Kidney epithelial cell (primary cell): Measurements from ENCODE around the gene MUC12. TPM values are rescaled to one million over a fixed set of nuclear protein-coding genes. Genes with fewer than 3 reads are reported as not detected.
"Not testable (repeated sequence)": the region's sequence is repeated elsewhere in the genome, so short reads cannot be mapped to it uniquely, and the experiment has no call there.

Experiments used
- DNase-seq: peaks from one replicate; pipeline ENCODE4 v3.0.0-alpha.2; 2010; ENCODE audit warnings: low read depth
- H3K27me3 ChIP-seq: 2 replicates; pipeline ENCODE4 v1.6.0; 2011; ENCODE audit warnings: low read length; ENCODE audit not compliant: control insufficient read depth, insufficient read depth
- H3K36me3 ChIP-seq: 2 replicates; pipeline ENCODE4 v1.5.1; 2011; ENCODE audit warnings: low read length; ENCODE audit not compliant: control insufficient read depth, insufficient read depth
- H3K4me3 ChIP-seq: 2 replicates; pipeline ENCODE4 v1.5.1; 2011; ENCODE audit warnings: low read depth, mild to moderate bottlenecking, control low read depth, low read length
- CTCF ChIP-seq: IDR thresholded peaks from 2 replicates; pipeline ENCODE4 v1.5.1; 2011; ENCODE audit warnings: mild to moderate bottlenecking, moderate library complexity, low read length, control low read depth, inconsistent platforms; ENCODE audit not compliant: insufficient read depth, poor library complexity, severe bottlenecking
- total RNA-seq: library from RNA; depleted of rRNA; stranded (reverse); fragments of >200 nt; gene quantifications from 2 replicates; pipeline ENCODE4 v1.2.3, GENCODE V29; 2015

MUC12 gene
- total RNA-seq, result 2.9 and 4.2 TPM in 2 replicates

GRCh38 chr7:100969066-100969615 is at the start of gene MUC12:
Gene MUC12 (plus strand): TSS chr7:100969565. CDS start chr7:100969623, 58 bp downstream.
- no peak for TF ChIP-seq CTCF
- peaks cover 53% of the 10 kb centered on the region for H3K27me3 ChIP-seq
- no peak within 1 kb of the TSS for H3K4me3 ChIP-seq

GRCh38 chr7:100919779-100920437 is 49.5 kb upstream of the MUC12 start:
- not testable (repeated sequence) for DNase-seq

More at GRCh38 chr7:100969066-100969615, at the start of gene MUC12:
- DNase-seq, result no peak
- no peaks in the 10 kb centered on the region for H3K36me3 ChIP-seq

GRCh38 chr7:100921039-100921438 is 48.3 kb upstream of the MUC12 start:
- H3K27me3 ChIP-seq, result no peaks in the 10 kb centered on the region
- H3K4me3 ChIP-seq, result no peak overlapping the region
- no peaks in the 10 kb centered on the region for H3K36me3 ChIP-seq
- no peak for TF ChIP-seq CTCF
- DNase-seq, result no peak

More at GRCh38 chr7:100919779-100920437, 49.5 kb upstream of the MUC12 start:
- not testable (repeated sequence) for H3K27me3 ChIP-seq, H3K4me3 ChIP-seq, H3K36me3 ChIP-seq

- H3K36me3 ChIP-seq, H3K4me3 ChIP-seq, H3K27me3 ChIP-seq, DNase-seq: not testable (repeated sequence)
Observed at GRCh38 chr7:100923616-100924015, 45.7 kb upstream of the MUC12 start.

GRCh38 chr7:100929808-100930174 is 39.6 kb upstream of the MUC12 start:
- no peak for DNase-seq
- no peak for TF ChIP-seq CTCF

GRCh38 chr7:100933734-100934133 is 35.6 kb upstream of the MUC12 start:
- H3K4me3 ChIP-seq, result no peak overlapping the region
- no peaks in the 10 kb centered on the region for H3K36me3 ChIP-seq
- H3K27me3 ChIP-seq, result no peaks in the 10 kb centered on the region
- TF ChIP-seq CTCF, result no peak
- no peak for DNase-seq

More at GRCh38 chr7:100929808-100930174, 39.6 kb upstream of the MUC12 start:
- Histone ChIP-seq H3K36me3 (no peaks in the 10 kb centered on the region), H3K4me3 (no peak overlapping the region), H3K27me3 (no peaks in the 10 kb centered on the region)

- not testable (repeated sequence) for H3K27me3 ChIP-seq, DNase-seq, H3K4me3 ChIP-seq, H3K36me3 ChIP-seq
Observed at GRCh38 chr7:100935381-100935780, 34.0 kb upstream of the MUC12 start.

- H3K27me3 ChIP-seq, result not testable (repeated sequence)
Observed at GRCh38 chr7:100936167-100936566, 33.2 kb upstream of the MUC12 start.

More at GRCh38 chr7:100936167-100936566, 33.2 kb upstream of the MUC12 start:
- not testable (repeated sequence) for H3K36me3 ChIP-seq, H3K4me3 ChIP-seq, DNase-seq
